ENCODE data around the gene HEPHL1.
"Not testable (repeated sequence)": the region's sequence is repeated elsewhere in the genome, so short reads cannot be mapped to it uniquely, and the experiment has no call there.

The HEPHL1 gene

DNA sequence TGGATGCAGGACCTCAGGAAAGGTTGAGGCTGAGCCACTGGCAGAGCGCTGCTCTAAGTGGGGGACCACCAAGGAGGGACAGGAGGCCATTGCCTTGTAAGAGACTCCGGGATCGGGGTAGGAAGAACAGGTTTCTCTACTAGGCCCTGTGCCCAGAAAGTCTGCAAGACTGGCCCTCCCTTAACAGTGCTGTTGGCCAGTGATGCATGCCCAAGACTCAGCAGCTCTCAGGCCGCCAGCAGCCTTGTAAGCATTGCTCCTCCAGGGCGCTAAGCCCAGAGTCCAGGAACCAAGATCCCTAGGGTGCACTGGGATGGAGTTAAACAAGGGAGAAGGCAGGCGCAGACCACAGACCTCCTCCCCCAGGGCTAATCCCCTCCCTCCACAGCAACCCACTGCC, 68.2 kb downstream of the HEPHL1 start:
- no peak for DNase-seq

DNA sequence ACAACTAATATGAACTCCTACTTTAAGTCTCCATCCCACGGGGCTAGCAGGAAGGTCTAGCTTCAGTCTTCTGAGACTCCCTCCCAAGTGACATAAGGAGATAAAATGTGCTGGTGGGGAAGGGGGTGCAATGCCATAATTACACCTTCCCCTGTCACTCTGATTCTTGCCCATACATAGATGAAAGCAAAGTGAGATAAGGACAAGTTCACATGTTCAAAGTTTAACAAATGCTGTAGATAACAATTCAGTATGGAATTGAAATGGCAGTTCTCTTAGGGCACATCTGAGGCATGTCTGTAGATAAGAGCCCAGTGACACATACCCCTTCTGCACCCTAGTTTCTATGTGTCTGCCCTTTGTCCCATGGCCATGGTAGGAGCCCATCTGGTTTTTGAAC, 69.2 kb downstream of the HEPHL1 start:
- no peak for DNase-seq

DNA sequence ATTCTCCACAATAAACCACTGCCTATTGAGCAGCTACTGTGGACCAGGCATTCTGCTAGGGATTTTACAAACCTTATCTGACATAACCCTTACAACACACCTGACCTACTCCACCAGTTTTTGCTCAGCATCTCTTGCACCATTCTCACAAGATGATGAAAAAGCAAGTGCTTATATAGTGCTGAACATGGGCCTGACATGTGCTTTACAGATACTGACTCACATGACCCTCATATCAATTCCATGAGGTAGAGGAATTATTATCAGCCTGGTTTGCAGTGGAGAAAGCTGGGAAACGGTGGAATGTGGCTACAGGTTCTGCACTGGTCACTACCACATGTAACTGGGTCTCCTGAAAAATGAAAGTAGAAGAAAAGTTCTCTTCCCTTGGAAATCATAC, 69.9 kb downstream of the HEPHL1 start:
- no peak for DNase-seq

DNA sequence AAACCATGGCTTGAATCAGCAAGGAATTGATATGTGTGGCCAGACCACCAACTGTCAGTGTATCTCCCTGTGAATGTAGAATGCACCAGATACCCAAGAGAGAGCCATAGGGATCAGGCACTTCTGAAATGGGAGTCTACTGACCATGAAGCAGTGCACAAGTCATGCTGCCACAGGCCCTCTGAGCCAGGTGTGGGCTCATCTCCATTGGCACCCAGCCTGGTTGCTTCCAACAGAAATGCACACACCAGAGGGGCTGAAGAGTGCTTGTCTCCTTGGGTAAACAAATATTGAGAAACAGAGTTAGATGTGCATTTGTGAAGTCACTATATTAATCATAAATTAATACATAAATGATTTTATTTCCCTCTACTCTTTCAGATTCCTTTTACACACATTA, 79.1 kb downstream of the HEPHL1 start:
- DNase-seq: no peak

DNA sequence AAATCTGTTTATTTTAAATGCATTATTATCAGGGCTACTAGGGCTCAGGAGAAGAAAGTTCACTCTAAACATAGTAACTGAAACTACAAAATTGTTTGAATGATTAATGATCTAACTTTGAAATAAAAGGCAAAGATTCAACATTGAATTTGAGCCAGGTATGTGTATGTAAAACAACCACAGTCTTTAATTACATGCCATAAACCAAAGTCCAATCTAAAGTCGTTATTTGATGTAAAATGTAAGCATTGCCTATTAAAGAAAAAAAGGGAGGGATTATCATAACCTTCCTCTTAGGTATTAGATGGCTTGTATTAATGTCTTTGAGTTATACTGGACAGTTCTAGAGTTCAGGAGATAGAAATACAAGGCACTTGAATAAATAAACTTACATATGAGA, 82.3 kb downstream of the HEPHL1 start:
- DNase-seq: no peak

DNA sequence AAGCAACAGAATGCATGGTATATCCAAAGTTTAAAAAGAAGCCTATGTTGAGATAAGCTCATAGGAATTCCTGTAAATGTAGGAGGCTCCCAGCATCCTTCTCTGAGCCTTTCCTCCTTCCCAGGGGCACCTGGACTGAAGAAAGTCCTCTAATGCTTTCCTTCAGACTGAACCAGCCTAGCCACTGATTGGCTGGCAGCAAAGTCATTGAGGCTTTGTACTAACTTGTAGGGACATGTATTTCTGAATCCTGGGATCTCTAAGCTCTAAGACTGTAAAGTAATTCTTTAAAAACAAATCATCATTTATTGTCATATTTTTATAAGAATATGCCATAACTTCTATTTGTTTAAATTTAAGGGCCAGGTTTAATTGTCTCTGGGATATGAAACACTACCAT, 83.6 kb downstream of the HEPHL1 start:
- DNase-seq: no peak

DNA sequence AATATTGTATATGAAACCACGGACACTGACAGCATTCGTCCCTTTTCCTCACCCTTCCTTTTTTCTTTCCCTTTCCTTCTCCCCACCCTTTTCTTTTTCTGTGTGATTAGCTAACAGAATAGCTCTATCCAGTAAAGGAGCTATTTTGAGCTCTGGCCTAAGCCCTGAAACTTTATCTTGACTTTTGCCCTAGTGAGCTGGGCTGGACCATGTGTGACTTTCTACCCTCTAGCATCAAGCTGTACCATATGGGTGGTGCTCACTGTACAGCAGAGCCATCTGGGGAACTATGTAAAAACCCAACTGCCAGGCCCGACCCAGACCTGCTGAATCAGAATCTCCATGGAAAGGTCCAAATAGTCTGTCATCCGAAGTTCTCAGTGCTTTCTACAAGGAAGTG, 85.6 kb downstream of the HEPHL1 start:
- no peak for DNase-seq

DNA sequence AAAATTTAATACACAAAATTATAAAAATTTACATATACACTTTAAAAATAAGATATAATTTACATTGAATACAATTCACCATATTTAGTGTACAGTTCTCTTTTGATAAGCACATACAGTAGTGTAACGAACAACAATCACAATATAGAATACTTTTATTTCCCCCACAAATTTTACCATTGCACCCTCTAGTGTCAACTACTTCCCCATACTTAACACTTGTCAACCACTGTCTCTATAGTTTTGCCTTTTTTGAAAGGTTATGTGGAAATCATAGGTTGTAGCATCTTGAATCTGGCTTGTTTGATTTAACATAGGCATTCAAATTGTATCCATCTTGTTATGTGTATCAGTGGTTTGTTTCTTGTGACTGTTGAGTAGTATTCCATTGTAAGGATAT, 86.2 kb downstream of the HEPHL1 start:
- no peak for DNase-seq

DNA sequence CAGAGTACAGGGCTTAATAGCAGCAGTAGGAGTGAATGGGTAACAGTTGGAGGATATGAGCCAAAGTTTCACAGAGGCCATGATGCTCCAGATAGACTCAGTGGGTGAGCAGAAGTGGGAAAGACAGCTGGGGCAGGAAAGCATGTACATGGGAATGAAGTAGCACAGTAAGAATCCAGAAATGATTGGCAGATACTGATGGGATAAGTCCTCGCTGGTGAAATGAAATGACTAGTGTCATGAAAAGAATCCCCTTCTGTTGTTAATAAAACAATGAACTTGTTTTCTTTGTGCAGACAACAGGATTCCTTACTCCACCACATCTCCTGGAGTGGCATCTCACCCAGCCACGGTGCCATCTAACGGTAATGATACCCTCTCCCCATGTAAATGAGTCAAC, 90.1 kb downstream of the HEPHL1 start:
- DNase-seq: no peak

DNA sequence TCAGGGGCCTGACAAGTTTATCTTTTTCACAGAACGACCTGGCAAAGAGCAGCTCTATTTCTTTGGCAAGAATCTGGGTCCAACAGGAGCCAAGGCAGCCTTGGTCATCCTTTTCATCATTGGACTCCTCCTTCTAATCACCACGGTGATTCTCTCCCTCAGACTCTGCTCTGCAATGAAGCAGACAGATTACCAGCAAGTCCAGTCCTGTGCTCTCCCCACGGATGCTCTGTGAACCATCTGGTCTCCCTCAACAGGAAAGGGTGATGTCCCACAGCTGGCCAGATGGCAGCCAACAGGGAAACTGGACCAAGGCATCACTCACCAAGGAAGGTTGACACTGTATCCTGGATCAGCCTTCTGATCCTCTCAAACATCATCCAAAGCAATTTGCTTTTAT, 90.5 kb downstream of the HEPHL1 start:
- no peak for DNase-seq

DNA sequence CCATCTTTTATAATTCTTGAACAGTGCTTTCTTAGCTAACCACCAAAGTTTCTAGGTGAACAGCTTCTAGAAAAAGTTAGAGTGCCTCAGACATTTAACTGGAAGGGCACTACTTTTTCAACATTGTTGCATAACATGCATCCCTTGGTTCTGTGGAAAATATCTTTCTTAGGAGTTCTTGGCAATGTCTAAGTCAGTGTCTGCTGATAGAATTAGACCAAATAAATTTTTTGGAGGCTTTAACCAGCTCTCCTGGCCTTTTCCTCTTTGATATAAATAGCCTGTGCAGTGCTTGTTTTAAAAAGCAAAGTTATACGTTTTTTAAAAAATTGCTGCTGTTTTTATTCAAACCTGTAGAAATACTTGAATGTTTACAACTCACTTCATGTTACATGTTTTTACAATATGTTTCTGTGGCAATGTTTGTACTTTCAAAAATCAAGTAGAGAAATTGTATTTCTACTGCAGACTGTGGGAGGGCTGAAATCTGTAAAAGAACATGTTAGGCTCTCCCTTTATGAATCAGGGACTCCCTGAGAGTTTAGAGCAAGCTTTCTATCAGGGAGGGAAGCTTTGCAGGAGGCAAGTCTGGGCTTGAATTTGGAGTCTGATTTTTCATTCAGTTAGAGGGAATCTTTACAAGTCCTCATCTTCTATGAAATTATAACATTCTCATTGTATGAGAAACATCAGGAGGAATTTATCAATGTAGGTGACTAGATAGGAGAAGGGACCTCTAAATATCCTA, 91.2 kb downstream of the HEPHL1 start:
- no peak for DNase-seq

DNA sequence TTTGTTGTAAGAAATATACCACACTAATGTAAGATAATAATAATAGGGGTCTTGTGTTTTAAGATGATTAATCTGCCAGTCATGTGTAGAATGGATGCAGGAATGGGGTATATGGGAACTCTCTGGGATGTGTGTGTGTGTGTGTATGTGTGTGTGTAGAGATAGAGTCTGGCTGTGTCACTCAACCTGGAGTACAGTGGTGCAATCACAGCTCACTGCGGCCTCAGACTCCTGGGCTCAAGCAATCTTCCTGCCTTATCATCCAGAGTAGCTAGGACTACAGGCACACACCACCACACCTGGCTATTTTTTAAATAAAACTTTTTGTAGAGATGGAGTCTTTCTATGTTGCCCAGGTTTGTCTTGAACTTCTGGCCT, 96.0 kb downstream of the HEPHL1 start:
- no peak for DNase-seq

DNA sequence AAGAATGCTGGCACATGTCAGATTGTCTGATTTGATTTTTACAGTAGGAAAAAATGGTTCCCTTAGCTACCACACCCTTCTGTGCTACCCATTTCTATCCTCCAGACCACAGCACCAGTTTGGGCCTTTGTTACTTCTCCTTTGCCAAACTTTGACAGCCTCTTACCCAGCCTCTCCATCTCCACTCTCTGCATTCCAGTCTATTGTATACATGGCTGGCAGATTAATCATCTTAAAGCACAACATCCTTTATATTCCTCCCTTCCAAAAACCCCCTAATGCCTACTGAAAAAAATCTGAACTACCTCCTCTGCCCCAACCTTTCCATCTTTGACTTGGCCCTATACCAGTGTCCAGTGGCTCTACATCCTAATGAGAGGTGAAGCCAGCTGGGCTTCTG, 96.7 kb downstream of the HEPHL1 start:
- no peak for DNase-seq

DNA sequence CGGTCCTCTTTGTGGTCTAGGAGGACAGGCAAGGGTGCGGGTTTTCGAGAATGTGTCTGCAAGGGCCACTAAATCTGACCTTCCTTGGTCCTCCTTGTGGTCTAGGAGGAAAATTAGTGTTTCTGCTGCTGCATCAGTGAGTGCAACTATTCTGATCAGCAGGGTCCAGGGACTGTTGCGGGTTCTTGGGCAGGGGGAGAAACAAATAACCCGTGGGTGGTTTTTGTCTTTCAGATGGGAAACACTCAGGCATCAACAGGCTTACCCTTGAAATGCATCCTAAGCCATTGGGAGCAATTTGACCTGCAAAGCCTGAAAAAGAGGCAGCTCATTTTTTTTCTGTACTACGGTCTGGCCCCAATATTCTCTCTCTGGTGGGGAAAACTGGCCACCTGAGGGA, 98.5 kb downstream of the HEPHL1 start:
- not testable (repeated sequence) for DNase-seq

DNA sequence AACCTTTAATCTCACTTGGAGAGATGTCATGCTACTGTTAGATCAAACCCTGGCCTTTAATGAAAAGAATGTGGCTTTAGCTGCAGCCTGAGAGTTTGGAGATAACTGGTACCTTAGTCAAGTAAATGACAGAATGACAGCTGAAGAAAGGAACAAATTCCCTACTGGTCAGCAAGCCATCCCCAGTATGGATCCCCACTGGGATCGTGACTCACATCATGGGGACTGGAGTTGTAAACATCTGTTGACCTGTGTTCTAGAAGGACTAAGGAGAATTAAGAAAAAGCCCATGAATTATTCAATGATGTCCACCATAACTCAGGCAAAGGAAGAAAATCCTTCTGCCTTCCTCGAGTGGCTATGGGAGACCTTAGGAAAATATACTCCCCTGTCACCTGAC, 99.4 kb downstream of the HEPHL1 start:
- not testable (repeated sequence) for DNase-seq

DNA sequence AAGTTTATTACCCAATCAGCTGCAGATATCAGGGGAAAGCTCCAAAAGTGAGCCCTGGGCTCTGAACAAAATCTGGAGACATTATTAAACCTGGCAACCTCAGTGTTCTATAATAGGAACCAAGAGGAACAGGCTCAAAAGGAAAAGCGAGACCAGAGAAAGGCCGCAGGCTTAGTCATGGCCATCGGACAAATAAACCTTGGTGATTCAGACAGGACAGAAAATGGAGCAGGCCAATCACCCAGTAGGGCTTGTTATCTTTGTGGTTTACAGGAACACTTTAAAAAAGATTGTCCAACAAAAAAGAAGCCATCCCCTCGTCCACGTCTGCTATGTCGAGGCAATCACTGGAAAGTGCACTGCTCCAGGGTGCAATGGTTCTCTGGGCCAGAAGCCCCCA, 99.8 kb downstream of the HEPHL1 start:
- no peak for DNase-seq

DNA sequence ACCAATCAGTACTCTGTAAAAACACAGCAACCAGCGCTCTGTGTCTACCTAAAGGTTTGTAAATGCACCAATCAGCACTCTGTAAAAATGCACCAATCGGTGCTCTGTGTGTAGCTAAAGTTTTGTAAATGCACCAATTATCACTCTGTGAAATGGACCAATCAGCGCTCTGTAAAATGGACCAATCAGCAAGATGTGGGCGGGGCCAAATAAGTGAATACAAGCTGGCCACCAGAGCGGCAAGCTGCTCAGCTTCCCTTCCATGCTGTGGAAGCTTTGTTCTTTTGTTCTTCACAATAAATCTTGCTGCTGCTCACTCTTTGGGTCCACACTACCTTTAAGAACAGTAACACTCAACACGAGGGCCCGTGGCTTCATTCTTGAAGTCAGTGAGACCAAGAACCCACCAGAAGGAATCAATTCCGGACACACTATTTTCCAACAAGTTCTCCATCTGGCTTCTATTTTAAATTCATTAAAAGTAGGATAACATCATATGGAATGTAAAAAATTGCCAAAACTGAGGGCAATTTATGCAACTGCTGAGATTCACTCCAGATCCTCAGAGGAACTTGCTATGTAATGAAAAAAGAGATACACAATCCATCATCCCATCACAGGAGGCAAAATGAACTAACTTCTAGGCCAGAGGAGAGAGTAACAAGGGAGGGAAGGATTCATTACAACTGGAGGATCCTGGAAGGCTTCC, 104.4 kb downstream of the HEPHL1 start:
- no peak for DNase-seq

DNA sequence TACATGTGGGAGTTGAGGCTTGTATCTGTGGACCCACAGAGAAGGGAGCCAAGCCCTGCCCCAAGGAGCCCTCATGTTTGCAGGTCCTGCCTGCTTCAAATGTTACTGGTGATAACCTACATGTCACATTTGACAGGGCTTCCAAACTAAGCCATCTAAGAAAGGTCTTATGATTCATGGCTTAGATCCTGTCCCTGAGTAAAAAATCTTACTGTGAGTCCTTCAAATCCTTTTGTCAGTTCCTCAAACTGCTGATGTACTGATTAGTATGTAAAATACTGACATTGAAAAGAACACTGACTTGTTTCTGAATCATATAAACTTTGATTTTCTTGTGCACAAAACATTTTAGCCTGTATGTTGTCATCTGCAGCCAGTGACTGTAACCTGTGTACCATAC, 106.5 kb downstream of the HEPHL1 start:
- DNase-seq: no peak

DNA sequence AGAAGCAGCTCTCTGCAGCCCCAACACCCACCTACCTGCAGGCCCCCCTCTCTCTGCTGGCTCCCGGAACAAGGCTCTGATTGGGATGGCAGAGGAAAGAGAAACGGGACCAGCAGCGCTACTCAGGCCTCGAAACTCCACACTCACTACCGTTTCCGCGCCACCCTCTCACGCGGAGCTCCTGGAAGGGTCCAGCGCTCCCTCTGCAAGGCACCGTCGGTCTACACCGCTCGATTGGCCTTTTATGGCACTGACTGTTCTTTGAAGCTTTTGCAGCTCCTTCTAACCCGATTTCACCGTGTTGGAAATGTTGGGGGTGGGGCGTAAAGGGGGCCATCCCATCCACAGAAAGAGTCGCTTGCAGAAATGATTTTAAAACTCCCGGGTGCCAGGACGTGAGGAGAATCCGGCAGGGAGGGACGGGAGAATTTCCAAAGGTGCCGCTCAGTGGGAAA, 107.2 kb downstream of the HEPHL1 start:
- peak; percentile 50 for DNase-seq

DNA sequence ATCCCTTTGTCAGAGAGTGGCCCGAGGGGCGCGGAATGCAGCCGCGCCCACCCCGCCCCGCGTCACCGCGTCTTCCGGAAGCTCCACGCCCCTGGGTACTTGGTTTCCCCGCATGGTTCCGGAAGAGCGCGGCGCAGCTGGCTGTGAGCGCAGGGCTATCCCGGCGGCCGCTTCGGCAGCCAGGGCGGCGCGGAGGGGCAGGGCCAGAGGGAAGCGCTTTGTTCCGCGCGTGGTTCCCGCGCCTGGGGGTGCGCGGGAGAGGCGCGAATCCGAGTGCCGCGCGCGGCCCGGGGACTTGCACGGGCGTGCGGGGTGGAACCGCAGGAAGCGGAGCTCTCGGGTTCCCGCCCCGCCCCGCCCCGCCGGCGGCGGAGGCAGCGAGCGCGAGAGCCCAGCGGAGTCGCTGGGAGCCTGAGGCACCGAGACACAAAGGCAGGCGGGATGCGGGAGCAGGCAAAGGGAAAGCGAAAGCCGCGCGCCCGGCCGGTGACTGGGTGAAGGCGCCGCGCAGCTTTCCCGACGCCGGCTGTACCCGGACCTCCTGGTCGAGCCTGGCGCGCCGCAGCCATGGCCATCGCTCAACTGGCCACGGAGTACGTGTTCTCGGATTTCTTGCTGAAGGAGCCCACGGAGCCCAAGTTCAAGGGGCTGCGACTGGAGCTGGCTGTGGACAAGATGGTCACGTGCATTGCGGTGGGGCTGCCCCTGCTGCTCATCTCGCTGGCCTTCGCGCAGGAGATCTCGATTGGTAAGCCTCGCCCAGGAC, 107.8 kb downstream of the HEPHL1 start, which contains the start of gene PANX1:
Gene PANX1, plus strand, starts transcription at position 96 of the 766 bp plus-strand sequence. Its CDS starts 472 bp downstream, at position 568.
- peak; percentile 78 for DNase-seq

DNA sequence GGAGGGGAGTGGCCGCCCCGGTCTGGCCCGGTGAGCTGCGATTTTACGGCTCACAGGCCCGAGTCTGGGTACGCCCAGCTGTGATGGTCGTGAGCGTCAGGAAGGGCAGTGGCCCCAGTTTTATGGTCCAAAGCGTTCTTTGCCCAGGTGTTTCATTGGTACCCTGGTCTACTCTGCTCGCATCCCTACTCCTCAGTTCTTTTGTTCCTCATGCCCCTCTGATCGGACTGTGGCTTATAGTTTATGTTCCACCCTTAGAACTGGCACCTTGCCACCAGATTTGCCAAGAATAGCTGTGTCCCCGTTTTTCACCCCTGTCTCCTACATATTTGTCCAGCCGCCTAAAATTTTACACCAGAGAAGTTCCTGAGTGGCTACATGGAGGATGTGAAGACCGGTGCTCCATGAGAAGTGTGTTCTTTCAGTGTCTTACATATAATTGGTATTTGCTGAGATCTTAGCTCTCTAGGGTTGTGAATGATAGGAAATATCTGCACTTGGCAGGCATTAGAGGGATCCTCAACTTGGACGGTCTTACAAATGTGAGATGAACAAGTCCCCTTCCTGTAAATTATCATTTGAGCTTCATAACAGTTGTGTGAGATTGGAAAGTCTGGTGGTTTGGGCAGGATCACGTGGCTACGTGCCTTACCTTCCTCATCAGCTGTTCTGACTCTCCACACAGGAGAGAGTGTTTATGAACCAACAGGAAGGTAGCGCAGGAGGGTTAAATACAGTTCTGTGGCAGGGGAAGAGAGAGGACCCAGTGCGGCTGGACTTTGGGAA, 108.6 kb downstream of the HEPHL1 start:
- DNase-seq: no peak

DNA sequence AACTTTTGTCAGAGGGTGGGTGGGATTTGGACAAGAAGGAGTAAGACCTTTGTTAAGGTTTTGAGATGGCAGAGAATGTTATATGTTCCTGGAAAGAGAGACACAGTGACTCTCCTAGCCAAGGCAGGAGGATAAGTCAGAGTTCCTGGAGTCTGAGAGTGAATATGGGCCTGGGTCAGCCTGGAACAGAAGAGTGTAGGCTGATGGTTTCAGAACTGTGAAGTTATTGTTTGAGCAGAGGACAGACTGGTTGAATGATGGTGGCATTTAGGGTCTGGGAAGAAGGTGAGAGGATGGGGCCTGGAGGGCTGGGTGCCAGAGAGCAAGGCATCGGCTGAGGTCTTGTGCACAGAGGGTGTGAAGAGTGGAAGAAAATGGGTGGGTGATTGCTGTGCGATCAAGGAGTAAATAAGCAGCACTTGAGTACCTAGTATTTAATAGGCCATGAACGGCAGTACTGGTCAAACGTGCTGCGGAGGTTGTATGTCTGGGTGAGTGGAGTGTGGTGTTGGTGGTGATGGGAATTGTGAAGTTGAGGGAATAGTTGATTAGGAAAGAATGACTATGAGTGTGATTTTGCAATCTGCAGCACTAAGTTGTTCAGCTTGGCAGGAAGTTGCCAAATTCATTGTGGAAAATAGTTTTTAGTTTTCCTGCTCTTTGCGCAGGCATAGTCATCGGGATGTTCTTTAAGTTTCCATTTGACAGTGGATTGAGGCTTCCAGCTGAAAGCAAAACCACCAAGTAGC, 109.3 kb downstream of the HEPHL1 start:
- no peak for DNase-seq

All from RPMI8226 (cell line).